ENCODE data around the gene PHACTR1.

DNA sequence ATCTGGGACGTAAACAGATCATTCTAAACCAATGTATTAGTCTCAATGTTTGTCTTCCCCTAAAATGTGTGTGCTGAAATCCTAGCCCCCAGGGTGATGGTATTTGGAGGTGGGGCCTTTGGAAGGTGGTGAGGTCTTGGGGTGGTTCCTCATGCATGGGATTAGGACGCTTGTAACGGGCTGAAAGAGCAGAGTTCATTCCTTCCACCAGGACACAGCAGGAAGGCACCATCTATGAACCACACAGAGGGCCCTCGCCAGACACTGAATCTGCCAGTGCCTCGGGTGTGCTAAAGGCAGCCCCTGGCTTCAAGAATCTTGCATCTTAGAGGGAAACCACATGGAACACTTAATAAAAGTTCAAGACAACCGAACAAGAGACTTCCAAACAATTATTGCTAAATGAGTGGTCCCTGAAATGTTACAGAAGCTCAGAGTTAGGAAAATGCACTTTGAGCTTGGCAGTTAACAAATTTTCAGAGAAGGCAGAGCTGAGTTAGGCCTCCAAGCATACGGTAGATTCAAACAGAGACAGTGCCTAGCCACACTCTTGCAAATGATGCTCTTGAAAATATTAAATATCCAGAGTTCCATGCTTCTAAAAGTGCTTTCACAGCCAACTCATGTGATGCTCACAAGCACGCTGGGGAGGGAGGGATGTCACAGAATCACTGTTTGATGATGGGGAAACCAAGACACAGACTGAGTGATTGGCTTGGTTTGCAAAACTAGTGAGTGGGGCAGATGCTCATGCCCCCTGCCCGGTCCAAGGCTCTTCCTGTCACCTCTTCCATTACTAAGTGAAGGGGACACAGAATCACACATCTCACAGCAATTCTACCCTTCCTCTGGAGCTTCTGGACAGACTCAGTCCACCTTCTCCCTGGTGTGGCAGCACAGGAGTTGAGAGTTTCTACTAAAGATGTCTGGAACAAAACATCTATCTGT, 584.4 kb downstream of the PHACTR1 start:
- TF ChIP-seq FOXA1 (IDR thresholded peaks at IDR 0.05), result no peak
- no peak for TF ChIP-seq BHLHE40 (IDR thresholded peaks at IDR 0.05; ENCODE audit: borderline replicate concordance)
